ENCODE measurements around the gene ARHGAP26.

Gene ARHGAP26

DNA sequence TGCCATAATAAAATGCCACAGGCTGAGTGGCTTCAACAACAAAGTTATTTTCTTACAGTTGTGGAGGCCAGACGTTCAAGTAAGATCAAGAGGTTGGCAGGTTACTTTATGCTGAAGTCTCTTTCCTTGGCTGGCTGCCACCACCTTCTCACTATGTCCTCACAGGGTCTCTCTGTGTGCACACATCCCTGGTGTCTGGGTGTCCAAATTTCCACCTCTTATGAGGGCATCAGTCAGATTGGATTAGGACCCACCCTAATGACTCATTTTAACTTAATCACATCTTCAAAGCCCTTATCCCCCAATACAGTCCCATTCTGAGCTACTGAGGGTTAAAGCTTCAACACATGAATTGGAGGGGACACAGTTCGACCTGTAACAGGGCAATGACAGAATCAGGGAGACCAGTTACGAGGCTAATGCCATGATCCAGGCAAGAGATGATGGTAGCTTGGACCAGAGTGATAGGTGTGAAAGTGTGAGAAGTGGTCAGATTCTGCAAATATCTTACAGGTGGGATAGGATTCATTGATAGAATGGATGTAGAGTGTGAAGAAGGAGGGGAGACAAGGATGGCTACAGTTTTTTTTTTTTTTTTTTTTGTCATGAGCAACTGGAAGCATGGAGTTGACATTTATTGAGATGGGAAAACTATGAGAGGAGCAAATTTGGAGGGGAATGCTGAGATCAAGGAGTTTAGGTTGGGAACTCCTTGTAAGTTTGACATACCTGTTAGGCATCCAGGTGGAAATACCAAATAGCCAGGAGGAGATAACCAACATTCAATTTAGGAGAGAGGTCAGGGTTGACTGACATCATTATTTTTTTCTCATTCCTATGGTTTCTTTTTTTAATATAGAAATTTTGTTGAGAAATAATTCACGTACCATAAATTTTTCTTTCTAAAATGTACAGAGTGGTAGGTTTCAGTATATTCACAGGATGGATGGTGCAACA is 44.7 kb upstream of the ARHGAP26 start:
- no peaks in the 10 kb centered on the region for H3K9me3 ChIP-seq
- no peak overlapping the region for H3K4me3 ChIP-seq (ENCODE audit: low read depth in 1 of 2, low read length in 1 of 2)
- no peak overlapping the region for H3K27ac ChIP-seq
- H3K27me3 ChIP-seq = no peaks in the 10 kb centered on the region
- TF ChIP-seq CTCF (IDR thresholded peaks at IDR 0.05) = no peak
- H3K4me1 ChIP-seq (ENCODE audit: control insufficient read depth in 1 of 2, insufficient read depth in 1 of 2, low read depth in 1 of 2, low read length in 1 of 2) = no peaks in the 10 kb centered on the region
- no peaks in the 10 kb centered on the region for H3K36me3 ChIP-seq

GRCh38 chr5:142726188-142726731 is 43.9 kb upstream of the ARHGAP26 start:
- Histone ChIP-seq H3K9me3 (no peaks in the 10 kb centered on the region), H3K4me1 (ENCODE audit: control insufficient read depth in 1 of 2, insufficient read depth in 1 of 2, low read depth in 1 of 2, low read length in 1 of 2) (no peaks in the 10 kb centered on the region), H3K4me3 (ENCODE audit: low read depth in 1 of 2, low read length in 1 of 2) (no peak overlapping the region), H3K36me3 (no peaks in the 10 kb centered on the region), H3K27me3 (no peaks in the 10 kb centered on the region), H3K27ac (no peak overlapping the region)
- TF ChIP-seq CTCF (IDR thresholded peaks at IDR 0.05) = no peak

DNA sequence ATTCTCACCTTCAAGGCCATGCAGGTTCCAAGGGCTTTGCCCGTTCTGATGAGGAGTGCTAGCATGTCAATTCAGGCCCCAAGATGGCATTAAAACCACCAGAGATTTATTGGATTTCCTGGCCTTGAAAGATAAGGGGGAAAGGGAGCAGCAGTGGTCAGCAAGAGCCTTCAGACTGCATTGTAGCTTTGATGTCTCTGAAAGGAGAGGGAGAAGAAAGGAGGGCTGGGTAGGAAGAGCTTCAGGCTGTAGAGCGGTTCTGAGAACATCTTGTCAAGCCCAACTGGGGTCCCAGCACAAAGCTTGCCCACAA is 42.5 kb upstream of the ARHGAP26 start:
- H3K9me3 ChIP-seq = no peaks in the 10 kb centered on the region
- H3K36me3 ChIP-seq = no peaks in the 10 kb centered on the region
- H3K4me3 ChIP-seq (ENCODE audit: low read depth in 1 of 2, low read length in 1 of 2) = no peak overlapping the region
- no peaks in the 10 kb centered on the region for H3K27me3 ChIP-seq
- no peak overlapping the region for H3K27ac ChIP-seq
- TF ChIP-seq CTCF (IDR thresholded peaks at IDR 0.05) = no peak
- no peaks in the 10 kb centered on the region for H3K4me1 ChIP-seq (ENCODE audit: control insufficient read depth in 1 of 2, insufficient read depth in 1 of 2, low read depth in 1 of 2, low read length in 1 of 2)

DNA sequence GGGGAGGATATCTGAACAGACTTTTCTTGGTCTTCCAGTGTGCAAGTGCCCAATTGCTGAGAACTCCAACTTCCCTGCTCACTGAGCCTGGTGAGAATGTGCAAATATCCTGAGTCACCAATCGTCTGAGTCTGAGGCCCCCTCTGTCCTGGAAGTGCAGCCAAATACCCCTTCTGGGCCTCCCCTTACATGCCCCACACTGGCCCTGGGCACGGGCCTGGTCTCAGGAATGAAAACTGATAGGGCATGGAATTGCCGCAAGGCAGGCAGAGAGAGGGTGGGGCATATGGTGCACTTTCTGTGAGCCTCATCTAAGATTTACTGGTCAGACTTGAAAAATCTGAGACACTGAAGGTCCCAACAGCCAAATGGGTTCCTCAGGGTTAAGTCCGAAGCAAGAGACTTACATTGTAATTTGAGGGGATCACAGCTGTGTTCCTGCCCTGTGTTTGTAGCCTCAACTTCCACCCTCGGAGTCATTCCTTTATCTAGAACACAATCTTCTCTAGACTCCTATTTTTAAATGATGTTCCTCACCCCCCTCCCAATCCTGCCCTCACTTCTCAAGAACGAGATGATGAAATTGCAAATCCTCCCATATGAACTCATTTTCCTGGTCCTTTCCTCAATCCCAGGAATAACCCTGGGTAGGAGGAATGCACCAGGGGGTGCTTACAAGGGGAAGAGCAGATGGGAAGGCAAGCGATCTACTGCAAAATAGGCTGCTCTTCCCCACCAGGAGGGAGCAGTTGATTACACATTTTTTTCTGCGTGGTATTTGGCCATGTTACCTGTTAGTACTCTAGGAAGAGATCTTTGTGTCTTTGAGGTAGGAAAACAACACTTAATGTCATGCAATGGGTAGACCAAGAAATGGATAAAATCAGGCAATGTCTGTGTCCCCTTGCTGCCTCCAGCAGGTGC is 34.6 kb upstream of the ARHGAP26 start:
- no peaks in the 10 kb centered on the region for H3K4me1 ChIP-seq (ENCODE audit: control insufficient read depth in 1 of 2, insufficient read depth in 1 of 2, low read depth in 1 of 2, low read length in 1 of 2)
- no peaks in the 10 kb centered on the region for H3K36me3 ChIP-seq
- H3K27ac ChIP-seq = no peak overlapping the region
- no peak for TF ChIP-seq CTCF (IDR thresholded peaks at IDR 0.05)
- no peaks in the 10 kb centered on the region for H3K9me3 ChIP-seq
- H3K27me3 ChIP-seq = no peaks in the 10 kb centered on the region
- H3K4me3 ChIP-seq (ENCODE audit: low read depth in 1 of 2, low read length in 1 of 2) = no peak overlapping the region

DNA sequence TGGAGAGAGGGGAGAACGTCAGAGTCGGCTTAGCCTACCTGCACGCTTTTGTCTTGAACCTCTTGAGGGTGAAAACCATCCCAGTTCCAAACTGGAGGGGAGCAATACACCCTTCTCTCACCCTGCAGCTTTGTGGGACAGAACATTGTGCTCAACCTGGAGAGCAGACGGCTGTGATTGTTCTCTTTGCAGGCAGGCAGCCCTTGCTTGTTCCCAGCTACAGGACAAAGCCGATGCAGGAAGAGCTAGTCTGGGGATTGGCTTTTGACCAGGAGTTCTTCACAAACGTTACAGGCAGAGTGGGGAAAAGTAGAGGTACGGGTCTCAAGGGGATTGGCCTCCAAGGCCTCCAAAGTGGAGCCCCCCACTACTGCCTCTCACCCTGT is 33.9 kb upstream of the ARHGAP26 start:
- no peak for TF ChIP-seq CTCF (IDR thresholded peaks at IDR 0.05)
- no peaks in the 10 kb centered on the region for H3K36me3 ChIP-seq
- H3K9me3 ChIP-seq = no peaks in the 10 kb centered on the region
- H3K4me3 ChIP-seq (ENCODE audit: low read depth in 1 of 2, low read length in 1 of 2) = no peak overlapping the region
- H3K4me1 ChIP-seq (ENCODE audit: control insufficient read depth in 1 of 2, insufficient read depth in 1 of 2, low read depth in 1 of 2, low read length in 1 of 2) = no peaks in the 10 kb centered on the region
- no peaks in the 10 kb centered on the region for H3K27me3 ChIP-seq
- no peak overlapping the region for H3K27ac ChIP-seq

Data from neutrophil (primary cell).